HT-29 (cell line): ENCODE data around the gene VAV2. TPM values are rescaled to one million over a fixed set of nuclear protein-coding genes. Genes with fewer than 3 reads are reported as not detected.
A peak's percentile ranks its signal among the peaks of the same experiment; 100 is the strongest.
"Not testable (repeated sequence)": the region's sequence is repeated elsewhere in the genome, so short reads cannot be mapped to it uniquely, and the experiment has no call there.

Experiments used
- DNase-seq: peaks from one replicate; pipeline ENCODE4 v3.0.0-alpha.2; 2015; ENCODE audit warnings: low spot score
- total RNA-seq: library from RNA; depleted of rRNA; stranded (reverse); fragments of >200 nt; shearing (Covaris generic); gene quantifications from 2 replicates; pipeline ENCODE4 v1.2.3, GENCODE V29; 2014

The VAV2 gene
- total RNA-seq, 1 experiment from 2014 or later = 20.3 TPM

GRCh38 chr9:133969681-133970580 is 22.2 kb downstream of the VAV2 start:
- DNase-seq = no peak

DNA sequence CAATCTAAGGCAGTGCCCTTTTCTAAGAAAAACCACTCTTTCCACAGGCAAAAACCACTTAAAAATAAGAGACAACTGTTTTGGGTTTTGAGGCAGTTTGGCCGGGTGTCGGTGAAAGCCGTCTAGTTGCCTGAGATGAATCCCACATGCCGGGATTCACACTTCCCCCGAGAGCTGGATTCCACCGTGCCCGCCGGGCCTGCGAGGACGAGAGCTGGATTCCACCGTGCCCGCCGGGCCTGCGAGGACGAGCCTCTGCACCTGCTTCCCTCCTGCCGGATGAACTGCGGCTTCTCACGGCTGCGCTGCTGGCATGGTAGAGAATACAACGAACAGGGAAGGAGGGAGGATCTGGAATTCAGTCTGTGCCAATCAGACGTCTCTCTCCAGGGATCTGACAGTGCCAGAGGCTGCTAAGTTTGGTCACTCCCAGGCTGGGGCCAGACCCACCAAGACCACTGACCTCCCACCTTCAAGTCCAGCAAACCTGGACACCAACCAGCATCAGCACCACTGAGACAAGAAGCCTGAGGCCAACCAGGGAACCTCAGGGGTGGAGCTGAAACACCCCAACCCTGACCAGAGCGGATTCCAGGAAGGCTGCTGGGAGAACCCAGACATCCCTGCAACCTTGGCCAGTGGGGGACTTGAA is 23.0 kb downstream of the VAV2 start:
- DNase-seq = no peak

DNA sequence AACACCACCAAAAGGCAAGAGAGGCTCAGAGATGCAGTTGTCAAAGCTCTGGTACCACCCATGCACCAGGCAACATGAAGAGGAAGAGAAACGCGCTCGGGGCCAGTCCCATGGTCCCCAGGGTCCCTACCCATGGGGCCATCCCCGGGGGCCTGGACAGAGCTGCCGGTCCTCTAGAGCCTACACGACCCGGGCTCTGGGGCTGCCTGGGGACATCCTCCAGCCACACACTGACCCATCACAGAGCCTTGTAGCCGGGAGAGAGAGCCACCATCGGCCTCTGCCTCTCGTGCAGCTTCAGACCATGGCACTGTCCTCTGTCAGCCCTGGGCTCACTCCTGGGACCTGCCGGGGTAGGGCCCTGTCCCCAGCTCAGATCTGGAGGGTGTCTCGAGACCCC is 23.7 kb downstream of the VAV2 start:
- no peak for DNase-seq

DNA sequence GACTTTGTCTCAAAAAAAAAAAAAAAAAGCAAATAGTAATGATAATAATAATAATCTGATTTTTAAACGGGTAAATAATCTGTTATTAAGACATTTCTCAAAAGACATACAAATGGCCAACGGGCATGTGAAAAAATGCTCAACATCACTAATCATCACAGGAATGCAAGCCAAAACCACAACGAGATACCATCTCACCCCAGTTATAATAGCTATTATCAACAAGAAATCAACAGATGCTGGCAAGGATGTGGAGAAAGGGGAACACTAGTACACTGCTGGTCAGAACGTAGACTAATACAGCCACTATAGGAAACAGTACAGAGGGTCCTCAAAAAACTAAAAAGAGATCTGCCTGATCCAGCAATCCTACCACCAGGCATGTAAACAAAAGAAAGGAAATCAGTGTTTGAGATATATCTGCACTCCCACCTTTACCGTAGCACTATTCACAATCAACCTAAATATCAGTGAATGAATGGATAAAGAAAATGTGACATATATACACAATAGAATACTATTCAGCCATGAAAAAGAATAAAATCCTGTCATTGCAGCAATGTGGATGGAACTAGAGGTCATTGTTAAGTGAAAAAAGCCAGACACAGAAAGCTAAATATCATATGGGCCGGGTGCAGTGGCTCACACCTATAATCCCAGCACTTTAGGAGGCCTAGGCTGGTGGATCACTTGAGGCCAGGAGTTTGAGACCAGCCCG is 24.9 kb downstream of the VAV2 start:
- no peak for DNase-seq

- DNase-seq = no peak
Measured at GRCh38 chr9:133964463-133964862, 27.7 kb downstream of the VAV2 start.

GRCh38 chr9:133963166-133963565 is 29.0 kb downstream of the VAV2 start:
- DNase-seq = no peak

- DNase-seq = no peak
Measured at GRCh38 chr9:133962341-133962740, 29.8 kb downstream of the VAV2 start.

DNA sequence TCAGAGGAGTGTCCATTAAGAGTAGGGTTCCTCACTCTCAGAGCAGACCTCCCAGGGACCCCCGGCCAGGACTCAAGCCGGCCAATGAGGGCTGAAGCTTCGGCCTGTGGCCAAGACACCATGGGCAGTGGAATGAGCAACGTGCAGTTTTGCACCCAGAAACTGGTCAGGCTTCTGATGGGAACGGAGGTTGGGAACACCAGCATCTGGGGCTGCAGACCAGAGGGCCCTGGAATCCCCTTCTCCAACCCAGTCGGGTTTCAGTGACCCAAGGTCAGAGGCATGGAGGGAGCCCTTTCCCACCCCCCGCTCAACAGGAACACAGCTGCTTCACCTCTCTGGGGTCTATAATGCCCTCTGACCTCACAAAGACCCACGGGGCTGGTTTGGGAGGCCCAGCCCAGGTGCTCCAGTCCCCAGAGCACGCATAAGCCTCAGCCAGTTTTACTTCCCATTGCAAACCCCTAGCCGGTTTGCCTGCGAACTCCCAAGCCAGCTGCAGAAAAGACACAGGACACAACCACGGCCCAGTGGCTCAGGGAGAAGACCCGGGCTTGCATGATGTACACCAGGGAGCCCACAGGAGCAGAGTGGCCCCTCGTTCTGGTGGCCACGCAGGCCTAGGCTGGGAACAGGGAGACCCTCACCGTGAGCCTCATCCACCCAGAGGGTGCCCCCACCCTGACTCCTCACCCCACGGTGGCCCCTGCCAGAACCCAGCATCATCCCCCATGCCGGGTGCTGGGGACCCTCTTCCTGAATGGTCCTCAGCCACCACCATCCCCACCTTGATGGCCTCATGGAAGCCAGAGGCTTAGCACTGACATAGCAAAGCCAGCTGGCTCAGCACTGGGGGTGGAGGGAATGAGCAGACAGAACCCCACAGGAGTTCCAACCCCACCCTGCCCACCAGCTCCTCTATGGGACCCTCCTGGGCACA is 30.6 kb downstream of the VAV2 start:
- DNase-seq = no peak

GRCh38 chr9:133960568-133961129 is 31.5 kb downstream of the VAV2 start:
- peak; percentile 26 for DNase-seq

GRCh38 chr9:133959966-133960567 is 32.1 kb downstream of the VAV2 start:
- DNase-seq = no peak

DNA sequence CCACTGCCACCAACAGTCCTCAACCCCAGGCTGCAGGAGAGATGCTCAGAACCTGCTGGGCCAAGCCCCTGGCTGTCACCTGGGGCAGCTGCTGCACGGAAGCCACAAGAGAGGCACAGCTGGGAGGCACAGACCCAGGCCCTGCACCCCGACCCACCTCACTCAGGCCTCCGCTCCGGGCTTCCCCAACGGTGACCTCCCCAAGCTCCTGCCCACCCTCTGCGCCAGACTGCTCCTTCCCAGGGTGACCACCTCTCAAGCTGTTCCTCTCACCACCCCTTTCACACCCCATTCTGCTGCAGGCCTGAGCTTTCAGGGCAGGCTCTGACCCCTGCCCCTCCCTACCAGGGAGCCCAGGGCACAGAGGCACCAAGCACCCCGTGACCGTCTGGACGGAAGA is 33.0 kb downstream of the VAV2 start:
- no peak for DNase-seq

GRCh38 chr9:133958756-133959155 is 33.4 kb downstream of the VAV2 start:
- no peak for DNase-seq

DNA sequence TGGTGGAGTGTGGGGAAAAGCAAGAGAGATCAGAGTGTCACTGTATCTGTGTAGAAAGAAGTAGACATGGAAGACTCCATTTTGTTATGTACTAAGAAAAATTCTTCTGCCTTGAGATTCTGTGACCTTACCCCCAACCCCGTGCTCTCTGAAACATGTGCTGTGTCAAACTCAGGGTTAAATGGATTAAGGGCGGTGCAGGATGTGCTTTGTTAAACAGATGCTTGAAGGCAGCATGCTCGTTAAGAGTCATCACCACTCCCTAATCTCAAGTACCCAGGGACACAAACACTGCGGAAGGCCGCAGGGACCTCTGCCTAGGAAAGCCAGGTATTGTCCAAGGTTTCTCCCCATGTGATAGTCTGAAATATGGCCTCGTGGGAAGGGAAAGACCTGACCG is 34.4 kb downstream of the VAV2 start:
- not testable (repeated sequence) for DNase-seq

DNA sequence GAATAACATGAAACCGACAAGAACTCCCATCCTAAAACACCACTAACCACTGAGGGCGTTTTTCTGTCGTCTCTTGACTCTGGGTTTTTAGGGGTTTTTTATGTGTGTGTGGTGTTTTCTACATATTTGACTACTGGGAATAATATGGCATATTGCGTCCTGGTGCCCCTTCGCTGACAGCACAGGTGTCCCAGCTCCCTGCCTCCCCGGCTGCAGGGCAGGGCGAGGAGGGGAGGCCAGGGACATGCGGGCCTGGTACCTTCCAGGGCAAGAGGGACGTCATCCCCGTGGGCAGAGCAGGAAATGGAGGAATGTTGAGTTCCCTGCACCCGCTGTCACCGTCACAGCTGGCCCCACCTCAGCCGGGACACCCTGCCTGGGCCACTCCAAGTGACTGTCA is 34.8 kb downstream of the VAV2 start:
- no peak for DNase-seq

GRCh38 chr9:133956520-133957076 is 35.5 kb downstream of the VAV2 start:
- DNase-seq = no peak

DNA sequence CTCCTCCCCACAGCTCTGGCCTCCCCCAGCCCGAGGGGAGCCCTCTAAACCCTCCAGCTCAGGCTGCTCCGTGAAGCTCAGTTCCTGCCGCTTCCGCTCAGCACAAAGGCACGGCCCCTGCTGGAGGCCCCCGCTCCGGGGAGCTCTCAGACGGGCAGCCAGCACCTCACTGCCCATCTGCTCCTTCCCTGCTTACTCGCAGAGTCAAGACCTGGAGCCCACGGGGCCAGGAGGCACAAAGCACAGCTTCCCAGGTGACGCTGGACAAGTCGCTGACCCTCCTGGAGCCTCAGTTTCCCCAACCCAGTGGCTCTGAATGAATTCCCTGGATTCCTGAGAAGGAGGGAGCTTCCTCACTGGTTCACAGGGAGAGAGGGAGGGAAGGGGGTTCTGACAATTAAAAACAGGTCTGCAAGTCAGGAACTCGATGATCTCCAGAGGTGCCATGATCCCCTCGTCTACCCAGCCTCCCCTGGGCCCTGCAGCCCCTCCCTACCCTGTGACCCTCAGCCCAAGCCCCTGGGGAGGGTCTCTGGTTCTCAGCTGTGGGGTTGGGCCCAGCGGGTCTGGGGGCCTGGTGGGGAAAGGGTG is 36.2 kb downstream of the VAV2 start:
- no peak for DNase-seq

- no peak for DNase-seq
Measured at GRCh38 chr9:133954862-133955529, 37.1 kb downstream of the VAV2 start.

DNA sequence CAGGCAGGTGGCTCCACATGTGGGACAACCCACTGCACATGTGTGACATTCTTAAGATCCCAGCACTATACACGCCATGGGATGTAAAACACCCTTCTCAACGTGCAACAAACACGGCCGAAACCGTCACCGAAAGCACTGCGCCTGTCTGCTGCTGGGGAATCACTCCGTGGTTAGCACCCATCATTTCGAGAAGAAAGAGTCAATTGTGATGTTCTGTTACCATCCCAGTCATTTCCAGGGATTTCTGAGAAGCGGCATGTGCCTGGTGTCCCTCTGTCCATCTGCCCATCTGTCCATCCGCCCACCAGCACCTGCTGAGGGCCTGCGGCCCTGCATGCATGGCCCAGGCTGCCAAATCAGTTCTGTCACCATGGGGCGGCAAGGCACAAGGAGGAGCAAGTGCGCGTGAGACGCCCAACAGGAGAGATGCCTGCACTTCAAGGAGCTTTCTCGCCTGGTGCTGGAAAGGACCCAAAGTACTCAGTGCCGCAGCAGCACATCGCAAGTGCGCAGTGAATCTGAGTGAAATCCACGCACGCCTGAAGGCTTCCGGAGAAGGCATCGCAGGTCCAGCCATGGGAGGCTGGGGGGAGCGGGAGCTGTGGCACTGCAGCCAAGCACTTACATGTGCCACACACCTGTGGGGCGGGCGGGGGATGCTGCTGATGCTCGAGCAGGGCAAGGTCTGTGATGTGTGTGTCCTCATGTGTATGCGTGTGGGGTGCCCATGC is 38.0 kb downstream of the VAV2 start:
- no peak for DNase-seq

DNA sequence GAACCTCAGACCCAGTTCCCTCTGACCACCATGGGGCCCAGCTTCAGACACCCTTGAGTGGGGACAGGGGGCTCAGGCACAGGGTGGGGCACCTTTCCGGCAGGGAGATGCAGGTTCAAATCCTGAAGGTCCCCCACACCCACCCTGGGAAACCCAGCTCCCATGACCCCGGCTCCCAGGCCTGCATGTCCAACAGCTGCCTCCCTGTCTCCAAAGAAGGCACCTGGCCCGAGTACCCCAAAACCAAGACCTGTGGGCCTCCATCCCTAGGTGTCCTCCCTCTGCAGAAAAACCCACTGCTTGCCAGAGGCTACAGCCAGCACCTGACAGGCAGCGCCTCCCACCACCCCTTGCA is 38.5 kb downstream of the VAV2 start:
- DNase-seq = no peak
